OCI-LY3 (cell line): ENCODE data around the gene RTN4R.
"Not testable (repeated sequence)": the region's sequence is repeated elsewhere in the genome, so short reads cannot be mapped to it uniquely, and the experiment has no call there.

Source experiments
- EZH2phosphoT487 ChIP-seq: fragments of 200-600 bp; shearing (Covaris generic); IDR thresholded peaks from 2 replicates; pipeline ENCODE4 v1.6.1; 2018; ENCODE audit warnings: antibody characterized with exemption, mixed run types, low read depth
- TF ChIP-seq, protein P1 (sequence below): fragments of 200-600, 300-600 bp; sonication (generic); IDR thresholded peaks from 2 replicates; pipeline ENCODE4 v1.5.1; 2014; ENCODE audit warnings: antibody characterized with exemption, low read length, low read depth

GRCh38 chr22:20310773-20311172 lies 42.7 kb upstream of the RTN4R start:
- TF ChIP-seq, protein P1, sequence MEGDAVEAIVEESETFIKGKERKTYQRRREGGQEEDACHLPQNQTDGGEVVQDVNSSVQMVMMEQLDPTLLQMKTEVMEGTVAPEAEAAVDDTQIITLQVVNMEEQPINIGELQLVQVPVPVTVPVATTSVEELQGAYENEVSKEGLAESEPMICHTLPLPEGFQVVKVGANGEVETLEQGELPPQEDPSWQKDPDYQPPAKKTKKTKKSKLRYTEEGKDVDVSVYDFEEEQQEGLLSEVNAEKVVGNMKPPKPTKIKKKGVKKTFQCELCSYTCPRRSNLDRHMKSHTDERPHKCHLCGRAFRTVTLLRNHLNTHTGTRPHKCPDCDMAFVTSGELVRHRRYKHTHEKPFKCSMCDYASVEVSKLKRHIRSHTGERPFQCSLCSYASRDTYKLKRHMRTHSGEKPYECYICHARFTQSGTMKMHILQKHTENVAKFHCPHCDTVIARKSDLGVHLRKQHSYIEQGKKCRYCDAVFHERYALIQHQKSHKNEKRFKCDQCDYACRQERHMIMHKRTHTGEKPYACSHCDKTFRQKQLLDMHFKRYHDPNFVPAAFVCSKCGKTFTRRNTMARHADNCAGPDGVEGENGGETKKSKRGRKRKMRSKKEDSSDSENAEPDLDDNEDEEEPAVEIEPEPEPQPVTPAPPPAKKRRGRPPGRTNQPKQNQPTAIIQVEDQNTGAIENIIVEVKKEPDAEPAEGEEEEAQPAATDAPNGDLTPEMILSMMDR = not testable (repeated sequence)
- not testable (repeated sequence) for TF ChIP-seq EZH2phosphoT487
